HEK293 (cell line): ENCODE measurements around the gene SETD3.
A peak's percentile ranks its signal among the peaks of the same experiment; 100 is the strongest.

ENCODE experiments used
- CTCF ChIA-PET: fragments of 350-600 bp; formaldehyde crosslinking; extraction: SDS; loops from one replicate; lab custom pipeline; 2021; ENCODE audit warnings: antibody characterized with exemption; lab: Yijun Ruan, JAX
- POLR2A ChIA-PET: fragments of 300-600 bp; formaldehyde crosslinking; extraction: SDS; loops from one replicate; lab custom pipeline; 2020; ENCODE audit warnings: antibody characterized with exemption, inconsistent platforms; lab: Yijun Ruan, JAX
- H3K27ac ChIP-seq: fragments of 200-500 bp; sonication (Bioruptor generic); 2 replicates; pipeline ENCODE4 v1.5.1; 2014; ENCODE audit warnings: low read depth, low read length, control low read depth, inconsistent platforms; ENCODE audit errors: extremely low read depth
- H3K36me3 ChIP-seq, 2 experiments: fragments of 200-500 bp in 1 of 2; sonication (Bioruptor generic) in 1 of 2; 1 replicate in 1 of 2; 2 replicates in 1 of 2; pipeline ENCODE4 v1.5.1; 2014 to 2017; ENCODE audit warnings: inconsistent platforms in 2 of 2, low read length in 2 of 2; ENCODE audit not compliant: control insufficient read depth in 2 of 2, insufficient read depth in 1 of 2
- H3K4me1 ChIP-seq: fragments of 200-500 bp; sonication (Bioruptor generic); 2 replicates; pipeline ENCODE4 v1.5.1; 2014; ENCODE audit warnings: mild to moderate bottlenecking, low read length, inconsistent platforms; ENCODE audit not compliant: control insufficient read depth, insufficient read depth
- H3K4me3 ChIP-seq: 2 replicates; pipeline ENCODE4 v1.5.1; 2011; ENCODE audit warnings: low read depth, mild to moderate bottlenecking, control low read depth, low read length, moderate library complexity
- H3K9me3 ChIP-seq: fragments of 200-500 bp; sonication (Bioruptor generic); 2 replicates; pipeline ENCODE4 v1.5.1; 2014; ENCODE audit warnings: low read depth, low read length, inconsistent platforms; ENCODE audit not compliant: control insufficient read depth, insufficient read depth
- EGR2 ChIP-seq: fragments of 450-650 bp; formaldehyde crosslinking; IDR thresholded peaks from 2 replicates; pipeline ENCODE4 v1.5.1; 2016; ENCODE audit warnings: low read depth, missing biosample characterization, missing genetic modification characterization
- GLIS1 ChIP-seq: fragments of 450-650 bp; formaldehyde crosslinking; IDR thresholded peaks from 2 replicates; pipeline ENCODE4 v1.5.1; 2016; ENCODE audit warnings: missing biosample characterization, missing genetic modification characterization
- GLIS2 ChIP-seq: fragments of 450-650 bp; formaldehyde crosslinking; IDR thresholded peaks from 2 replicates; pipeline ENCODE4 v1.5.1; 2016; ENCODE audit warnings: missing biosample characterization, missing genetic modification characterization
- HOXA7 ChIP-seq: sonication (generic); formaldehyde crosslinking; IDR thresholded peaks from 2 replicates; pipeline ENCODE4 v1.8.1; 2022; ENCODE audit warnings: missing genetic modification reagents, borderline replicate concordance
- KLF1 ChIP-seq: fragments of 450-650 bp; formaldehyde crosslinking; IDR thresholded peaks from 2 replicates; pipeline ENCODE4 v1.5.1; 2016; ENCODE audit warnings: missing biosample characterization, missing genetic modification characterization
- RBAK ChIP-seq: fragments of 450-650 bp; formaldehyde crosslinking; IDR thresholded peaks from 2 replicates; pipeline ENCODE4 v1.5.1; 2016; ENCODE audit warnings: missing biosample characterization, missing genetic modification characterization
- SCRT1 ChIP-seq: fragments of 450-650 bp; formaldehyde crosslinking; IDR thresholded peaks from 2 replicates; pipeline ENCODE4 v1.5.1; 2016; ENCODE audit warnings: missing biosample characterization, missing genetic modification characterization, borderline replicate concordance
- SCRT2 ChIP-seq: fragments of 450-650 bp; formaldehyde crosslinking; IDR thresholded peaks from 2 replicates; pipeline ENCODE4 v1.5.1; 2016; ENCODE audit warnings: missing biosample characterization, missing genetic modification characterization
- TRIM28 ChIP-seq: IDR thresholded peaks from 2 replicates; pipeline ENCODE4 v1.6.1; 2011; ENCODE audit warnings: low read length, control low read depth, borderline replicate concordance
- ZFHX2 ChIP-seq: fragments of 450-650 bp; formaldehyde crosslinking; conservative IDR thresholded peaks from 2 replicates; pipeline ENCODE4 v1.5.1; 2016; ENCODE audit warnings: missing biosample characterization, missing genetic modification characterization
- ZNF175 ChIP-seq: fragments of 450-650 bp; formaldehyde crosslinking; IDR thresholded peaks from 2 replicates; pipeline ENCODE4 v1.5.1; 2016; ENCODE audit warnings: missing biosample characterization, missing genetic modification characterization
- ZNF302 ChIP-seq: fragments of 450-650 bp; formaldehyde crosslinking; IDR thresholded peaks from 2 replicates; pipeline ENCODE4 v1.5.1; 2016; ENCODE audit warnings: missing biosample characterization, missing genetic modification characterization, low read depth
- ZNF335 ChIP-seq: fragments of 450-650 bp; formaldehyde crosslinking; conservative IDR thresholded peaks from 2 replicates; pipeline ENCODE4 v1.5.1; 2016; ENCODE audit warnings: missing biosample characterization, missing genetic modification characterization
- ZNF544 ChIP-seq: fragments of 450-650 bp; formaldehyde crosslinking; IDR thresholded peaks from 2 replicates; pipeline ENCODE4 v1.5.0; 2017; ENCODE audit warnings: missing biosample characterization, missing genetic modification characterization
- TF ChIP-seq, protein P1 (sequence below): fragments of 450-650 bp; formaldehyde crosslinking; IDR thresholded peaks from 2 replicates; pipeline ENCODE4 v1.5.1; 2016; ENCODE audit warnings: missing biosample characterization, missing genetic modification characterization
- TF ChIP-seq, protein P2 (sequence below): fragments of 450-650 bp; formaldehyde crosslinking; IDR thresholded peaks from 2 replicates; pipeline ENCODE4 v1.5.1; 2016; ENCODE audit warnings: missing biosample characterization, missing genetic modification characterization
- TF ChIP-seq, protein P3 (sequence below): fragments of 450-650 bp; formaldehyde crosslinking; IDR thresholded peaks from 2 replicates; pipeline ENCODE4 v1.5.1; 2016; ENCODE audit warnings: missing biosample characterization, missing genetic modification characterization
- TF ChIP-seq, protein P4 (sequence below): fragments of 450-650 bp; formaldehyde crosslinking; IDR thresholded peaks from 2 replicates; pipeline ENCODE4 v1.5.1; 2017; ENCODE audit warnings: missing biosample characterization, missing genetic modification characterization
- TF ChIP-seq, protein P5 (sequence below): fragments of 450-650 bp; formaldehyde crosslinking; IDR thresholded peaks from 2 replicates; pipeline ENCODE4; 2016; ENCODE audit warnings: missing biosample characterization, missing genetic modification characterization

Gene SETD3

DNA sequence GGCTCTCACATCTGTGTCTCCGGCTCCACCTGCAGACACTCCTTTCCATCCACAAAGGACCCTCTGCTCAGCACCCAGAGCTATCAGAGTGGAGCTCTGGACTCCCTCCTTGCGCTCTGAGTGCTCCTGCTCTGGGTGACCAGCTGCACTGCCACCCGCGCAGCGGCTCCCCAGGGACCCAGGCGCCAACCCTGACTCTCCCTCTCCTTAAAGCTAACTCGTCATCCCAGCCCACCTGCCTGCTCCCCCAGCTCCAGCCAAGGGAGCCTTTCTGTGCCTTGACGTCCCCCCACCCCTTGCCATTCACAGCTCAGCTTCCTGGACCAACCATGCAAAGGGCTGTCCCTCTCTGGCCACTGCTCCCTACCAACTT, 99.0 kb downstream of the SETD3 start:
- TF ChIP-seq HOXA7, result no peak
- TF ChIP-seq, all 188 proteins: peak for 0
- no peaks in the 10 kb centered on the region for H3K4me1 ChIP-seq
- no peak overlapping the region for H3K4me3 ChIP-seq
- POLR2A ChIA-PET, result no interaction called here
- CTCF ChIA-PET, result interaction anchor here (1.5 to 3.8 kb wide), 2 partner anchors 11 to 60 kb away, joined by 5 to 24 read pairs; no protein-coding TSS in a partner anchor
- no peaks in the 10 kb centered on the region for H3K9me3 ChIP-seq
- no peak overlapping the region for H3K27ac ChIP-seq
- H3K36me3 ChIP-seq, result no peaks in the 10 kb centered on the region

DNA sequence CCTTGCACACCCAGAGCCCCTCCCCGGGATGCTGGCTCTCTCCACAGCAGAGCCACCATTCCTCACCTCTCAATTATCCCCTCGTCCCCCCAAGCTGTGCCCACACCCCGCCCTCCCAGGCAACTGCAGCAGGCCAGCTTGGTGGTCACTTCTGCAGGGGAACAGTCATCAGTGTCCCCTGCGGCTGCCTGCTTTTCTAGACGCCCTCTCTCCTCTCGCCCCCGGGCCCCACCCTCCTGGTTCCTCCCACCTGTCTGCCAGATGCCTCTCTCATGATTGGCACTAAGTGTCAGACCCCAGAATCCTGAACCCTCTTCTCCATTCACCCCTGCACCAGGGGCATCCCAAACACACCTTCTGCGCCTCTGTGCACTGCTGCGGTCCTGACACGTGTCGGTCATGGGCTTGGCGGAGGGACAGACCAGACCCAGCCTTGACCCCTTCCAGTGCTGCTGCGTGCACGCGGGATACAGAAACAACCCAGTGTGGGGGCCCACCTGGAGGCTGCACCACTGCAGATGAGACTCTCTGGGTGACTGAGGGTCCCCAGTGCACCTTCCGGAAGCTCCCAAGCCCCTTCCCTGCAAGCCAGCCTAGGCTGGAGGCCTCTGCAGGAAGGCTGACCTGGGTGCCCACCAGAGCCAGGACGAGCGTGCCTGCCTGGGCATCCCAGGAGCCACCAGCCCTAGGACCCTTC, 99.5 kb downstream of the SETD3 start:
- POLR2A ChIA-PET, result no interaction called here

DNA sequence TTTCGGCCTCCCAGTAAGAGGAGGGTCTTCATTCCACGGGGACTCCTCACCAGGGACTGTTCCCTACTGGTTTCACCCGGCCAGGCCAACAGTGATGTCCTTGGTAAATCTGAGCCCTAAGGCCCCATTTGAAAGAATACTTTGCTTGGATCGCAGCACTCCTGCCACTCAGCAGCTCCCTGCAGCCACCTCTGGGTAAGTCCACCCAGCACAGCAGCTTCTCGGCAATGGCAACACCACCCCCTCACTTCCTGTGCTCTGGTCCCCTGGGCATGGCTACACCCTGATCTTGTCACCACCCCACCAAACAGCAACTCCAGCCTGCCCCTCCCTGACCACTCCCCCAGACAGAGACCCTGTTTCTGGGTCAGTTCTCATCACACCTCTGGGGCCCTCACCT, 100.3 kb downstream of the SETD3 start:
- ChIA-PET CTCF (interaction anchor here (0.6 to 4.3 kb wide), 3 partner anchors 11 to 243 kb away, joined by 3 to 54 read pairs (median 5); no protein-coding TSS in a partner anchor), POLR2A (no interaction called here)
- Histone ChIP-seq H3K4me3 (no peak overlapping the region), H3K27ac (no peak overlapping the region)
- TF ChIP-seq ZNF302 (no peak), KLF1 (peak; percentile 88)
- TF ChIP-seq, protein P1, sequence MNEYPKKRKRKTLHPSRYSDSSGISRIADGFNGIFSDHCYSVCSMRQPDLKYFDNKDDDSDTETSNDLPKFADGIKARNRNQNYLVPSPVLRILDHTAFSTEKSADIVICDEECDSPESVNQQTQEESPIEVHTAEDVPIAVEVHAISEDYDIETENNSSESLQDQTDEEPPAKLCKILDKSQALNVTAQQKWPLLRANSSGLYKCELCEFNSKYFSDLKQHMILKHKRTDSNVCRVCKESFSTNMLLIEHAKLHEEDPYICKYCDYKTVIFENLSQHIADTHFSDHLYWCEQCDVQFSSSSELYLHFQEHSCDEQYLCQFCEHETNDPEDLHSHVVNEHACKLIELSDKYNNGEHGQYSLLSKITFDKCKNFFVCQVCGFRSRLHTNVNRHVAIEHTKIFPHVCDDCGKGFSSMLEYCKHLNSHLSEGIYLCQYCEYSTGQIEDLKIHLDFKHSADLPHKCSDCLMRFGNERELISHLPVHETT, result no peak
- TF ChIP-seq, protein P2, sequence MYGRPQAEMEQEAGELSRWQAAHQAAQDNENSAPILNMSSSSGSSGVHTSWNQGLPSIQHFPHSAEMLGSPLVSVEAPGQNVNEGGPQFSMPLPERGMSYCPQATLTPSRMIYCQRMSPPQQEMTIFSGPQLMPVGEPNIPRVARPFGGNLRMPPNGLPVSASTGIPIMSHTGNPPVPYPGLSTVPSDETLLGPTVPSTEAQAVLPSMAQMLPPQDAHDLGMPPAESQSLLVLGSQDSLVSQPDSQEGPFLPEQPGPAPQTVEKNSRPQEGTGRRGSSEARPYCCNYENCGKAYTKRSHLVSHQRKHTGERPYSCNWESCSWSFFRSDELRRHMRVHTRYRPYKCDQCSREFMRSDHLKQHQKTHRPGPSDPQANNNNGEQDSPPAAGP (tag by site-specific recombination), result peak; percentile 79
- TF ChIP-seq, all 188 proteins: peak for 2
- Histone ChIP-seq H3K9me3 (no peaks in the 10 kb centered on the region), H3K36me3 (no peaks in the 10 kb centered on the region), H3K4me1 (no peaks in the 10 kb centered on the region)

More for the DNA sequence above, 99.5 kb downstream of the SETD3 start:
- no peak overlapping the region for H3K27ac ChIP-seq
- no peak for TF ChIP-seq ZNF544 (tag by site-specific recombination)
- no peak for TF ChIP-seq RBAK
- TF ChIP-seq, protein P3, sequence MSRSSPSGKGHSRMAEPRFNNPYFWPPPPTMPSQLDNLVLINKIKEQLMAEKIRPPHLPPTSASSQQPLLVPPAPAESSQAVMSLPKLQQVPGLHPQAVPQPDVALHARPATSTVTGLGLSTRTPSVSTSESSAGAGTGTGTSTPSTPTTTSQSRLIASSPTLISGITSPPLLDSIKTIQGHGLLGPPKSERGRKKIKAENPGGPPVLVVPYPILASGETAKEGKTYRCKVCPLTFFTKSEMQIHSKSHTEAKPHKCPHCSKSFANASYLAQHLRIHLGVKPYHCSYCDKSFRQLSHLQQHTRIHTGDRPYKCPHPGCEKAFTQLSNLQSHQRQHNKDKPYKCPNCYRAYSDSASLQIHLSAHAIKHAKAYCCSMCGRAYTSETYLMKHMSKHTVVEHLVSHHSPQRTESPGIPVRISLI (tag by site-specific recombination), result no peak
- TF ChIP-seq, protein P2 (tag by site-specific recombination), result no peak
- 0 out of 2 replicates have a peak, but pooled peaks have one; percentile 33 for TF ChIP-seq ZFHX2 (tag by site-specific recombination)
- TF ChIP-seq ZNF175, result no peak
- no peak for TF ChIP-seq TRIM28
- peak; percentile 45; the same call in 1 of the 2 replicates for TF ChIP-seq EGR2 (tag by site-specific recombination)
- no peaks in the 10 kb centered on the region for H3K9me3 ChIP-seq
- CTCF ChIA-PET, result interaction anchor here (1.5 to 4.3 kb wide), 3 partner anchors 10 to 59 kb away, joined by 5 to 54 read pairs (median 5); no protein-coding TSS in a partner anchor
- H3K36me3 ChIP-seq, result no peaks in the 10 kb centered on the region
- H3K4me3 ChIP-seq, result no peak overlapping the region
- H3K4me1 ChIP-seq, result no peaks in the 10 kb centered on the region

DNA sequence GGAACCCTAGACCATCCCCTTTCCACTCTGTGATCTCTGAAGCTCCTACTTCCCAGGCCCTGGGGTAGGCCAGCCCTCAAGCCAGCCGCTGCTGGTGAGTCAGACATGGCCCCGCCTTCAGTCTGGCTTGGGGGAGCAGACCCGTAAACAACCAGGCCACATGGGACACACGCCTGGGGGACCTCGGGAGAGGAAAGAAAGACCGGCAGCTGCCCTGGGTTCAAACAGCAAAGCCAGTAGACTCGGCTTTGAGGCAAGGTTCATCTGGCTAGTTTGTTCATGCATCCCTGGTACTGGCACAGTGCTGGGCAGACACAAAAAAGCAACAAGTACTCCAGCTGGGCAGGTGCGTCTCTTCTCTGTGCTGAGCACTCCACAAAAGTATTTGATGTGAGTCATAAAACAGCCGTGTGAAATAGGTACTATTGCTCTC, 101.9 kb downstream of the SETD3 start:
- H3K27ac ChIP-seq, result no peak overlapping the region
- CTCF ChIA-PET, result interaction anchor here (0.7 to 4.3 kb wide), 2 partner anchors 12 to 73 kb away, joined by 3 to 54 read pairs; no protein-coding TSS in a partner anchor
- H3K36me3 ChIP-seq, result no peaks in the 10 kb centered on the region
- H3K9me3 ChIP-seq, result no peaks in the 10 kb centered on the region
- H3K4me1 ChIP-seq, result no peaks in the 10 kb centered on the region
- H3K4me3 ChIP-seq, result no peak overlapping the region
- POLR2A ChIA-PET, result no interaction called here
- TF ChIP-seq SCRT1 (tag by site-specific recombination) (peak; percentile 65; the same call in 1 of the 2 replicates), SCRT2 (peak; percentile 94), ZNF335 (peak; percentile 92), GLIS2 (tag by site-specific recombination) (peak; percentile 52), GLIS1 (tag by site-specific recombination) (0 out of 2 replicates have a peak, but pooled peaks have one; percentile 15)
- TF ChIP-seq, protein P4, sequence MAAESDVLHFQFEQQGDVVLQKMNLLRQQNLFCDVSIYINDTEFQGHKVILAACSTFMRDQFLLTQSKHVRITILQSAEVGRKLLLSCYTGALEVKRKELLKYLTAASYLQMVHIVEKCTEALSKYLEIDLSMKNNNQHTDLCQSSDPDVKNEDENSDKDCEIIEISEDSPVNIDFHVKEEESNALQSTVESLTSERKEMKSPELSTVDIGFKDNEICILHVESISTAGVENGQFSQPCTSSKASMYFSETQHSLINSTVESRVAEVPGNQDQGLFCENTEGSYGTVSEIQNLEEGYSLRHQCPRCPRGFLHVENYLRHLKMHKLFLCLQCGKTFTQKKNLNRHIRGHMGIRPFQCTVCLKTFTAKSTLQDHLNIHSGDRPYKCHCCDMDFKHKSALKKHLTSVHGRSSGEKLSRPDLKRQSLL (tag by site-specific recombination), result no peak
- TF ChIP-seq, protein P3 (tag by site-specific recombination), result 0 out of 2 replicates have a peak, but pooled peaks have one; percentile 21
- TF ChIP-seq, protein P5, sequence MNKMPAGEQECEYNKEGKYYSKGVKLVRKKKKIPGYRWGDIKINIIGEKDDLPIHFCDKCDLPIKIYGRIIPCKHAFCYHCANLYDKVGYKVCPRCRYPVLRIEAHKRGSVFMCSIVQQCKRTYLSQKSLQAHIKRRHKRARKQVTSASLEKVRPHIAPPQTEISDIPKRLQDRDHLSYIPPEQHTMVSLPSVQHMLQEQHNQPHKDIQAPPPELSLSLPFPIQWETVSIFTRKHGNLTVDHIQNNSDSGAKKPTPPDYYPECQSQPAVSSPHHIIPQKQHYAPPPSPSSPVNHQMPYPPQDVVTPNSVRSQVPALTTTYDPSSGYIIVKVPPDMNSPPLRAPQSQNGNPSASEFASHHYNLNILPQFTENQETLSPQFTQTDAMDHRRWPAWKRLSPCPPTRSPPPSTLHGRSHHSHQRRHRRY (tag by site-specific recombination), result no peak
